WTC11 (cell line): ENCODE data around the gene KCTD16. TPM values are rescaled to one million over a fixed set of nuclear protein-coding genes. Genes with fewer than 3 reads are reported as not detected.
A peak's percentile ranks its signal among the peaks of the same experiment; 100 is the strongest.

Source experiments
- ATAC-seq: fragments of 200-7000 bp; cut with Tn5 transposase; 2 replicates; pipeline ENCODE4 v1.10.0; 2021; ENCODE audit warnings: mild to moderate bottlenecking, moderate library complexity
- CTCF ChIA-PET: fragments of 300-600 bp; sonication (Branson Sonifier 250); formaldehyde crosslinking; loops from one replicate; lab custom pipeline; 2021; ENCODE audit warnings: antibody characterized with exemption; lab: Charles Lee
- POLR2A ChIA-PET: fragments of 350-600 bp; sonication (Branson Sonifier 250); formaldehyde crosslinking; loops from one replicate; lab custom pipeline; 2021; ENCODE audit warnings: antibody characterized with exemption; lab: Charles Lee
- DNase-seq: peaks from one replicate; pipeline ENCODE4 v3.0.0; 2021; ENCODE audit warnings: low spot score
- H3K27ac Mint-ChIP-seq: 2 replicates; pipeline ENCODE4 v1.8.0; 2021; ENCODE audit warnings: mixed read lengths
- H3K27me3 Mint-ChIP-seq: 2 replicates; pipeline ENCODE4 v1.8.0; 2021; ENCODE audit warnings: low read depth, mild to moderate bottlenecking, moderate library complexity, mixed read lengths
- H3K36me3 Mint-ChIP-seq: 2 replicates; pipeline ENCODE4 v1.8.0; 2021; ENCODE audit warnings: mixed read lengths
- H3K4me1 Mint-ChIP-seq: 2 replicates; pipeline ENCODE4 v1.8.0; 2022; ENCODE audit warnings: mixed read lengths
- H3K4me3 Mint-ChIP-seq: 2 replicates; pipeline ENCODE4 v1.8.0; 2021; ENCODE audit warnings: mild to moderate bottlenecking, moderate library complexity, mixed read lengths
- H3K9me3 Mint-ChIP-seq: 2 replicates; pipeline ENCODE4 v1.8.0; 2021; ENCODE audit warnings: mixed read lengths
- ATF3 ChIP-seq: sonication (generic); formaldehyde crosslinking; conservative IDR thresholded peaks from 2 replicates; pipeline ENCODE4 v1.8.1; 2022; ENCODE audit warnings: mild to moderate bottlenecking, missing genetic modification reagents
- ATF6 ChIP-seq: sonication (generic); formaldehyde crosslinking; IDR thresholded peaks from 2 replicates; pipeline ENCODE4 v1.8.1; 2023; ENCODE audit warnings: mild to moderate bottlenecking, missing genetic modification reagents
- FOXJ3 ChIP-seq: sonication (generic); formaldehyde crosslinking; IDR thresholded peaks from 2 replicates; pipeline ENCODE4 v1.9.0; 2021; ENCODE audit warnings: missing genetic modification reagents, mild to moderate bottlenecking, borderline replicate concordance
- HMGXB4 ChIP-seq: sonication (generic); formaldehyde crosslinking; IDR thresholded peaks from 2 replicates; pipeline ENCODE4 v1.8.1; 2023; ENCODE audit warnings: mild to moderate bottlenecking, moderate library complexity, missing genetic modification reagents
- KAT7 ChIP-seq: sonication (generic); formaldehyde crosslinking; IDR thresholded peaks from 2 replicates; pipeline ENCODE4 v1.8.1; 2023; ENCODE audit warnings: missing genetic modification reagents, mild to moderate bottlenecking, borderline replicate concordance
- MLX ChIP-seq: sonication (generic); formaldehyde crosslinking; IDR thresholded peaks from 2 replicates; pipeline ENCODE4 v1.8.1; 2023; ENCODE audit warnings: mild to moderate bottlenecking, missing genetic modification reagents, moderate library complexity
- NFE2L1 ChIP-seq: sonication (generic); formaldehyde crosslinking; IDR thresholded peaks from 2 replicates; pipeline ENCODE4 v1.8.1; 2023; ENCODE audit warnings: missing genetic modification reagents
- RELA ChIP-seq: sonication (generic); formaldehyde crosslinking; IDR thresholded peaks from 2 replicates; pipeline ENCODE4 v1.8.1; 2022; ENCODE audit warnings: missing genetic modification reagents, mild to moderate bottlenecking, borderline replicate concordance
- RORB ChIP-seq: fragments of 250-450 bp; sonication (Bioruptor Pico); IDR thresholded peaks from 2 replicates; pipeline ENCODE4 v1.9.0; 2021; ENCODE audit warnings: mild to moderate bottlenecking
- SMAD3 ChIP-seq: sonication (generic); formaldehyde crosslinking; IDR thresholded peaks from 2 replicates; pipeline ENCODE4 v1.8.0; 2022; ENCODE audit warnings: missing genetic modification reagents, mild to moderate bottlenecking, borderline replicate concordance
- SP1 ChIP-seq: sonication (generic); formaldehyde crosslinking; conservative IDR thresholded peaks from 2 replicates; pipeline ENCODE4 v1.8.1; 2022; ENCODE audit warnings: missing genetic modification reagents
- TCF7 ChIP-seq: sonication (generic); formaldehyde crosslinking; IDR thresholded peaks from 2 replicates; pipeline ENCODE4 v1.8.0; 2022; ENCODE audit warnings: mild to moderate bottlenecking, low read depth, missing genetic modification reagents, moderate library complexity
- TEAD1 ChIP-seq: sonication (generic); formaldehyde crosslinking; IDR thresholded peaks from 2 replicates; pipeline ENCODE4 v1.8.0; 2022; ENCODE audit warnings: mild to moderate bottlenecking, missing genetic modification reagents
- TP53 ChIP-seq: sonication (generic); formaldehyde crosslinking; IDR thresholded peaks from 2 replicates; pipeline ENCODE4 v1.8.1; 2023; ENCODE audit warnings: mild to moderate bottlenecking, missing genetic modification reagents
- USF1 ChIP-seq: sonication (generic); formaldehyde crosslinking; IDR thresholded peaks from 2 replicates; pipeline ENCODE4 v1.8.0; 2022; ENCODE audit warnings: mild to moderate bottlenecking, missing genetic modification reagents
- ZNF317 ChIP-seq: sonication (generic); formaldehyde crosslinking; IDR thresholded peaks from 2 replicates; pipeline ENCODE4 v1.8.1; 2023; ENCODE audit warnings: low read depth, mild to moderate bottlenecking, moderate library complexity, missing genetic modification reagents, borderline replicate concordance
- ZNF671 ChIP-seq: fragments of 250-450 bp; sonication (Bioruptor Pico); IDR thresholded peaks from 2 replicates; pipeline ENCODE4 v1.8.0; 2021; ENCODE audit warnings: mild to moderate bottlenecking
- total RNA-seq: library from RNA; stranded (reverse); gene quantifications from 3 replicates; pipeline ENCODE4 v1.2.3, GENCODE V29; 2021
- TF ChIP-seq, protein P1 (sequence below): sonication (generic); formaldehyde crosslinking; IDR thresholded peaks from 2 replicates; pipeline ENCODE4 v1.8.1; 2023; ENCODE audit warnings: mild to moderate bottlenecking, missing genetic modification reagents
- TF ChIP-seq, protein P2 (sequence below): fragments of 250-450 bp; sonication (Bioruptor Pico); IDR thresholded peaks from 2 replicates; pipeline ENCODE4 v1.9.0; 2021; ENCODE audit warnings: mild to moderate bottlenecking
- TF ChIP-seq, protein P3 (sequence below): sonication (generic); formaldehyde crosslinking; IDR thresholded peaks from 2 replicates; pipeline ENCODE4 v1.8.0; 2022; ENCODE audit warnings: mild to moderate bottlenecking, missing genetic modification reagents
- TF ChIP-seq, protein P4 (sequence below): fragments of 250-450 bp; sonication (Bioruptor Pico); IDR thresholded peaks from 2 replicates; pipeline ENCODE4 v1.8.0; 2021; ENCODE audit warnings: mild to moderate bottlenecking

KCTD16 gene
- total RNA-seq, 1 experiment from 2014 or later = 0.20 TPM

DNA sequence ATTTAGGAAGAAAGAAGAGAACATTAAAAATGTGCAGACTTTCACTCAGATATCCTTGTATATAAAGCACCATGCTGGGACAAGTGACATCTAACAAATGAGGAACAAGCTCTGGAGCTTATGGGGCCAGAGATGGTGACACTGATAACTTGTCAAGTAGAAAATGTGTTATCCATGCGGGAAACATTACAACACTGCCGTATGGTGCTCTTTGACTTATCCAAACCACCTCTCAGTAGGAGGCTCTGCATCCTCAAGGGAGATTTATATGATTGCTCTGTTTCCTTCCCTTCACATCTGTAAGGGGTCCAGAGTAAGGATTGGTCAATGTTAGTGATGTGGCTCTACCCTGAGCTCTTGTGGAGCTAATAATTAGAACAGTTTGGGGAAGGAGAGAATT lies 23.5 kb downstream of the KCTD16 start:
- no peak overlapping the region for H3K4me3 Mint-ChIP-seq
- ATAC-seq = no peak
- CTCF ChIA-PET = interaction anchor here (1.8 kb wide), 1 partner anchor 9 kb away, joined by 4 read pairs; no protein-coding TSS in a partner anchor
- no peaks in the 10 kb centered on the region for H3K36me3 Mint-ChIP-seq
- no peaks in the 10 kb centered on the region for H3K4me1 Mint-ChIP-seq
- no peak for DNase-seq
- no peak overlapping the region for H3K27ac Mint-ChIP-seq
- no peak for TF ChIP-seq ZNF671 (CRISPR knock-in tag)
- POLR2A ChIA-PET = no interaction called here
- H3K9me3 Mint-ChIP-seq = no peaks in the 10 kb centered on the region
- no peaks in the 10 kb centered on the region for H3K27me3 Mint-ChIP-seq

GRCh38 chr5:144195448-144195847 lies 24.8 kb downstream of the KCTD16 start:
- H3K27me3 Mint-ChIP-seq = no peaks in the 10 kb centered on the region
- no peaks in the 10 kb centered on the region for H3K9me3 Mint-ChIP-seq
- DNase-seq (no peak), ATAC-seq (no peak)
- TF ChIP-seq USF1 (CRISPR knock-in tag) = no peak
- TF ChIP-seq ZNF317 (CRISPR knock-in tag) = no peak
- no peak for TF ChIP-seq SMAD3
- TF ChIP-seq ATF3 (CRISPR knock-in tag) = no peak
- TF ChIP-seq, protein P1, sequence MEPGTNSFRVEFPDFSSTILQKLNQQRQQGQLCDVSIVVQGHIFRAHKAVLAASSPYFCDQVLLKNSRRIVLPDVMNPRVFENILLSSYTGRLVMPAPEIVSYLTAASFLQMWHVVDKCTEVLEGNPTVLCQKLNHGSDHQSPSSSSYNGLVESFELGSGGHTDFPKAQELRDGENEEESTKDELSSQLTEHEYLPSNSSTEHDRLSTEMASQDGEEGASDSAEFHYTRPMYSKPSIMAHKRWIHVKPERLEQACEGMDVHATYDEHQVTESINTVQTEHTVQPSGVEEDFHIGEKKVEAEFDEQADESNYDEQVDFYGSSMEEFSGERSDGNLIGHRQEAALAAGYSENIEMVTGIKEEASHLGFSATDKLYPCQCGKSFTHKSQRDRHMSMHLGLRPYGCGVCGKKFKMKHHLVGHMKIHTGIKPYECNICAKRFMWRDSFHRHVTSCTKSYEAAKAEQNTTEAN (CRISPR knock-in tag) = no peak
- TF ChIP-seq, protein P2, sequence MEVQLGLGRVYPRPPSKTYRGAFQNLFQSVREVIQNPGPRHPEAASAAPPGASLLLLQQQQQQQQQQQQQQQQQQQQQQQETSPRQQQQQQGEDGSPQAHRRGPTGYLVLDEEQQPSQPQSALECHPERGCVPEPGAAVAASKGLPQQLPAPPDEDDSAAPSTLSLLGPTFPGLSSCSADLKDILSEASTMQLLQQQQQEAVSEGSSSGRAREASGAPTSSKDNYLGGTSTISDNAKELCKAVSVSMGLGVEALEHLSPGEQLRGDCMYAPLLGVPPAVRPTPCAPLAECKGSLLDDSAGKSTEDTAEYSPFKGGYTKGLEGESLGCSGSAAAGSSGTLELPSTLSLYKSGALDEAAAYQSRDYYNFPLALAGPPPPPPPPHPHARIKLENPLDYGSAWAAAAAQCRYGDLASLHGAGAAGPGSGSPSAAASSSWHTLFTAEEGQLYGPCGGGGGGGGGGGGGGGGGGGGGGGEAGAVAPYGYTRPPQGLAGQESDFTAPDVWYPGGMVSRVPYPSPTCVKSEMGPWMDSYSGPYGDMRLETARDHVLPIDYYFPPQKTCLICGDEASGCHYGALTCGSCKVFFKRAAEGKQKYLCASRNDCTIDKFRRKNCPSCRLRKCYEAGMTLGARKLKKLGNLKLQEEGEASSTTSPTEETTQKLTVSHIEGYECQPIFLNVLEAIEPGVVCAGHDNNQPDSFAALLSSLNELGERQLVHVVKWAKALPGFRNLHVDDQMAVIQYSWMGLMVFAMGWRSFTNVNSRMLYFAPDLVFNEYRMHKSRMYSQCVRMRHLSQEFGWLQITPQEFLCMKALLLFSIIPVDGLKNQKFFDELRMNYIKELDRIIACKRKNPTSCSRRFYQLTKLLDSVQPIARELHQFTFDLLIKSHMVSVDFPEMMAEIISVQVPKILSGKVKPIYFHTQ = no peak
- no peak for TF ChIP-seq KAT7
- TF ChIP-seq NFE2L1 (CRISPR knock-in tag) = no peak
- no peak for TF ChIP-seq RORB (CRISPR knock-in tag)
- no peak for TF ChIP-seq TEAD1 (CRISPR knock-in tag)
- TF ChIP-seq HMGXB4 (CRISPR knock-in tag) = no peak
- TF ChIP-seq ZNF671 (CRISPR knock-in tag) = no peak
- TF ChIP-seq FOXJ3 (CRISPR knock-in tag) = no peak
- TF ChIP-seq, protein P3, sequence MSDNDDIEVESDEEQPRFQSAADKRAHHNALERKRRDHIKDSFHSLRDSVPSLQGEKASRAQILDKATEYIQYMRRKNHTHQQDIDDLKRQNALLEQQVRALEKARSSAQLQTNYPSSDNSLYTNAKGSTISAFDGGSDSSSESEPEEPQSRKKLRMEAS = no peak
- TF ChIP-seq RELA (CRISPR knock-in tag) = no peak
- no peaks in the 10 kb centered on the region for H3K4me1 Mint-ChIP-seq
- H3K36me3 Mint-ChIP-seq = no peaks in the 10 kb centered on the region
- no peak overlapping the region for H3K4me3 Mint-ChIP-seq
- CTCF ChIA-PET = interaction anchor here (1.8 kb wide), 1 partner anchor 8 kb away, joined by 4 read pairs; no protein-coding TSS in a partner anchor
- POLR2A ChIA-PET = no interaction called here
- H3K27ac Mint-ChIP-seq = no peak overlapping the region

DNA sequence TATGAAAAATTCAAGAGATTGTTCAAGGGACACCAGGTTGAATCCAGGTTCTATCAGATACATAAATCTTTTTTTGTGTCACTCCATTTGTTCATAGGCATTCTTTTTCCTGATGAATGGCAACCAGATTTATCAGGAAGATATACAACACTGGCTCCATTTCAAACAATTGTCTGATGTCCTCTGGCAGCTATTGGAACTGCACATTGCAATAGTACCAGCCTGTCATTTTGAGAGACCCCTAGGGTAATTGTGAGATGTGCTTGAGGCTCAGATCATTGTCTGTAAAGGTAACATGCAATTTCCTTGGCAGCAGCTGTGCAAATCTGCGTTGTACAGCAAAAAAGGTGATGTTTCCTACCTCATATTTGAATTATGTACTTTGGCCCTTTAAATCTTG lies 25.9 kb downstream of the KCTD16 start:
- ATAC-seq (0 out of 2 replicates have a peak, but pooled peaks have one; percentile 24), DNase-seq (no peak)
- no peaks in the 10 kb centered on the region for H3K36me3 Mint-ChIP-seq
- no peak overlapping the region for H3K27ac Mint-ChIP-seq
- CTCF ChIA-PET = no interaction called here
- POLR2A ChIA-PET = no interaction called here
- no peaks in the 10 kb centered on the region for H3K9me3 Mint-ChIP-seq
- H3K27me3 Mint-ChIP-seq = no peaks in the 10 kb centered on the region
- H3K4me3 Mint-ChIP-seq = no peak overlapping the region
- no peaks in the 10 kb centered on the region for H3K4me1 Mint-ChIP-seq
- TF ChIP-seq ATF6 (CRISPR knock-in tag) = no peak
- TF ChIP-seq, protein P4, sequence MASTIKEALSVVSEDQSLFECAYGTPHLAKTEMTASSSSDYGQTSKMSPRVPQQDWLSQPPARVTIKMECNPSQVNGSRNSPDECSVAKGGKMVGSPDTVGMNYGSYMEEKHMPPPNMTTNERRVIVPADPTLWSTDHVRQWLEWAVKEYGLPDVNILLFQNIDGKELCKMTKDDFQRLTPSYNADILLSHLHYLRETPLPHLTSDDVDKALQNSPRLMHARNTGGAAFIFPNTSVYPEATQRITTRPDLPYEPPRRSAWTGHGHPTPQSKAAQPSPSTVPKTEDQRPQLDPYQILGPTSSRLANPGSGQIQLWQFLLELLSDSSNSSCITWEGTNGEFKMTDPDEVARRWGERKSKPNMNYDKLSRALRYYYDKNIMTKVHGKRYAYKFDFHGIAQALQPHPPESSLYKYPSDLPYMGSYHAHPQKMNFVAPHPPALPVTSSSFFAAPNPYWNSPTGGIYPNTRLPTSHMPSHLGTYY = no peak
- no peak for TF ChIP-seq TP53 (CRISPR knock-in tag)
- no peak for TF ChIP-seq MLX
- TF ChIP-seq TCF7 (CRISPR knock-in tag) = no peak
- TF ChIP-seq SP1 (CRISPR knock-in tag) = no peak
